Adrenal gland (tissue), 5 donors: ENCODE results near the gene IL3RA.

Source experiments
- POLR2A ChIP-seq, 2 donors: fragments of 450-650 bp; IDR thresholded peaks; one replicate each; pipeline ENCODE4 v1.6.1; 2017; ENCODE audit warnings: antibody characterized with exemption in 2 of 2, mild to moderate bottlenecking in 2 of 2, moderate library complexity in 1 of 2
- TF ChIP-seq, protein P1 (sequence below), 6 experiments: fragments of 450-650 bp in 4 of 6; fragments of 200-600 bp in 2 of 6; sonication (generic) in 1 of 6; IDR thresholded peaks; 1 replicate in 5 of 6; 2 replicates in 1 of 6; pipeline versions ENCODE4 v1.5.1 to v1.8.0; 2016 to 2021; ENCODE audit warnings: antibody characterized with exemption in 6 of 6, mild to moderate bottlenecking in 2 of 6, moderate library complexity in 1 of 6
- donor health status: DM: no; HTN: no; CAD: no.

DNA sequence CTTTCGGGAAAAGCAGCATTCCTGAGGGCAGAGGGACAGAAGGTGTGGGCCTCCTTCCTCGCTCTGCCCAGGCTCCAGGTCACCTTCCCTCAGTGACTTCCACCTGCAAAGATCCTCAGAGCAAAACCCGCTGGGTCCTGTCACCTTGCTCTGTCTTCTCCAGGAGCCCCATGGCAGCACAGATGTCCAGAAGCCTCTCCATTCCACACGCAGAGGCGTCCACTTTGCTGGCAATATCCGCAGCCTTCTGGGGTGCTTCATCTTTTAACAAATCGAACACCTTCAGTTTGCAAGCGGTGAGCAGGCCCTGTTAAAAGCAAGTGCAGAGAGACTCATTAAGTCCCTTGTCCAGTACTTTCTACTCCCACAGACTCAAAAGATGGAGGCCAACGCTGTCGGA lies 88.8 kb downstream of the IL3RA start:
- TF ChIP-seq, protein P1, sequence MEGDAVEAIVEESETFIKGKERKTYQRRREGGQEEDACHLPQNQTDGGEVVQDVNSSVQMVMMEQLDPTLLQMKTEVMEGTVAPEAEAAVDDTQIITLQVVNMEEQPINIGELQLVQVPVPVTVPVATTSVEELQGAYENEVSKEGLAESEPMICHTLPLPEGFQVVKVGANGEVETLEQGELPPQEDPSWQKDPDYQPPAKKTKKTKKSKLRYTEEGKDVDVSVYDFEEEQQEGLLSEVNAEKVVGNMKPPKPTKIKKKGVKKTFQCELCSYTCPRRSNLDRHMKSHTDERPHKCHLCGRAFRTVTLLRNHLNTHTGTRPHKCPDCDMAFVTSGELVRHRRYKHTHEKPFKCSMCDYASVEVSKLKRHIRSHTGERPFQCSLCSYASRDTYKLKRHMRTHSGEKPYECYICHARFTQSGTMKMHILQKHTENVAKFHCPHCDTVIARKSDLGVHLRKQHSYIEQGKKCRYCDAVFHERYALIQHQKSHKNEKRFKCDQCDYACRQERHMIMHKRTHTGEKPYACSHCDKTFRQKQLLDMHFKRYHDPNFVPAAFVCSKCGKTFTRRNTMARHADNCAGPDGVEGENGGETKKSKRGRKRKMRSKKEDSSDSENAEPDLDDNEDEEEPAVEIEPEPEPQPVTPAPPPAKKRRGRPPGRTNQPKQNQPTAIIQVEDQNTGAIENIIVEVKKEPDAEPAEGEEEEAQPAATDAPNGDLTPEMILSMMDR (IDR thresholded peaks at IDR 0.05), result no peak
- TF ChIP-seq POLR2A (IDR thresholded peaks at IDR 0.05), result no peak
